Stimulated activated CD4-positive, alpha-beta T cell treated with anti-CD3 and anti-CD28 coated beads, Interleukin-1b, Interleukin-23, amount 100 ng/mL, for 48 hours (primary cell): Measurements from ENCODE around the gene GP1BA.

Experiments
- DNase-seq: peaks from one replicate; pipeline ENCODE4 v3.0.0-alpha.2; 2020

Gene GP1BA

GRCh38 chr17:4978726-4979125 is 46.6 kb downstream of the GP1BA start:
- no peak for DNase-seq

DNA sequence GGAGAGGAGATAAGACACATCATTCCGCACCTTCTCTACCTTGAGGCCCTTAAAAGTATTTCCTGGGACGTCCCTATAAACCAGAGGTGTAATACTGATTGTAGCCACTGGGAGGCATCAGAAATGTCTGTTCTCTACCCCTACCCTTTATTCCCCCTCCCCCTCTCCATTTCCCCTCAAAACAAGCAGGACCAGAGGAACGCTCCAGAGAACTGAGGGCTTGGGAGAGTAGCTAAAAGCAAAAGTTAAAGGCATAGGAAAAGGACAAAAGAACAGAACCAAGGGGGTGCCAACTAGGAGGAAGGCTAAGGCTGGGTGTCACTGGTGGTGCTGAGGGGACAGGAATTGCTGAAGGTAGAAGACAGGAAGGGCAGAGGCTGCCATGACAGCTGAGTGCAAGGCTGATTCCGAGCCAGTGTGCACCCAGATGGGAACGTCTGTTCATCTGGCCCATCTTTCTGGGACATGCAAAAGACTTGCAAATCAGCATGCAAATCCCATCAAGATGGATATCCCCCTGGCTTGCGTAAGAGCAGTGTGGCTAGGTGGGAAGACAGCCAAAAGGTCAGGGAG is 48.7 kb downstream of the GP1BA start:
- DNase-seq = no peak

DNA sequence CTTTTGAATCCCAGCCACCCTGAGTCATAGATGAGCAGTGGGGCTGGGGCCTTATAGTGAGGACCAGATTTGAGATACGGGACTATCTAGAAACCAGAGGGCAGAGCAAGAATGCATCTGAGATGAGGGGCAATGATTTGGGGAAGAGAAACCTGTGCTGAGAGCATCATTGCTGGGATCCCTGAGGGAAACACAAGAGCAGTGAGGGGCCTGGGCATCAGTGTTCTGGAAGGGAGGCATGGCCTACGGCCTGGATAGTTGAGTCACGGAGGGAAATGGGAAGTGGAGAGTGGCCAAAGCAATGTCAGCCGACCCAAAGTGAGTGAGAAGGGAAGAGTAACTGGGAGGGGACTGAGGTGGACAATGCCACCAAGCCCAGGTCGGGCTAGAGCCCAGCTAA is 50.2 kb downstream of the GP1BA start:
- no peak for DNase-seq
